HG02884 (cell line): ENCODE measurements around the gene ADRM1.

Experiments
- ATAC-seq: cut with Tn5 transposase; IDR thresholded peaks from one replicate; pipeline ENCODE4 v1.9.1; 2021; ENCODE audit warnings: mild to moderate bottlenecking, moderate library complexity; ENCODE audit not compliant: unreplicated experiment

The ADRM1 gene

DNA sequence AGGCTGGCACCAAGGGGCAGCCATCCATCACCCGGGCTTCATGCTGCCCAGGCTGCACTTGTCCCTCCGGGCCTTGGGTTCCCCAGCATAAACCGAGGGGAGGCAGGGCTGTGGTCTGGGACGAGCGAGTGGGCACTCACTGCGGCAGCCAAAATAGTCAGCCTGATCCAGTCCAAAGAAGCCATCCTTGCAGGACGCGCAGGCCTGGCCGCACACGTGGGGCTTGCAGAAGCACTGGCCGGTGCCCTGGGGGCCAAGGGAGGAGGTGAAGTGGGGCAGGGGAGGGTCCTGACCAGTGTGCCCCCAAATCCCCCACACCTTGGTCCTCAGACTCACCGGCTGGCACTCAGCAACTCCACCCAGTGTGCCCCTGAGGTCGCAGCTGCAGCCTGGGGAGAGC, 32.1 kb downstream of the ADRM1 start:
- ATAC-seq: no peak

DNA sequence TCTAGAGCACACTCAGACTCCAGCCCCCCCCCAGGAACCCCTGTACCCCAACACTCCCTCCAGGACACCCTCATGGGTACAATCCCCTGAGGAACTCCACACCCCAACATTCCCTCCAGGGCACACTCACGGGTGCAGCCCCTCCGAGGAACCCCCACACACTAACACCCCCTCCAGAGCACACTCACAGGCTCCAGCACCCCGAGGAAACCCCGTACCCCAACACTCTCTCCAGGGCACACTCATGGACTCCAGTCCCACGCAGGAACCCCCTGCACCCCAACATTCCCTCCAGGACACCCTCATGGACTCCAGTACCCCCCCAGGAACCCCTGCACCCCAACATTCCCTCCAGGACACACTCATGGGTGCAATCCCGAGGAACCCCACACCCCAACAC, 32.7 kb downstream of the ADRM1 start:
- ATAC-seq: no peak

DNA sequence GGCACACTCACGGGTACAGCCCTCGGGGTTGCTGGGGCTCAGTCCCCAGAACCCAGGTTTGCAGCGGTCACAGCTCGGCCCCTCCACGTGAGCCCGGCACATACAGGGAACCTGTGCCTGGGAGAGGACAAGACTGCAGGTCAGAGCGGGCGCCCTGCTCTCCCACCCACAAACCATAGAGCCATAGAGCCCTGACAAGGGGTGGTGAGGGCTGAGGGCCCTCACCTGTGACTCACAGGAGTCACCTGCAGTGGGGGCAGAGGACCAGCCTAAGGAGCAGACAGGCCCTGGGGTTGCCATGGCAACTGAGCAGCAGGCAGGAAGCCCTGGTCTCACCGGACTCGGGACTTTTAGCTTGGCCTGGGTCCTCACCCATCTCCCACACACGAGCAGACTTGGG, 33.5 kb downstream of the ADRM1 start:
- ATAC-seq: no peak

DNA sequence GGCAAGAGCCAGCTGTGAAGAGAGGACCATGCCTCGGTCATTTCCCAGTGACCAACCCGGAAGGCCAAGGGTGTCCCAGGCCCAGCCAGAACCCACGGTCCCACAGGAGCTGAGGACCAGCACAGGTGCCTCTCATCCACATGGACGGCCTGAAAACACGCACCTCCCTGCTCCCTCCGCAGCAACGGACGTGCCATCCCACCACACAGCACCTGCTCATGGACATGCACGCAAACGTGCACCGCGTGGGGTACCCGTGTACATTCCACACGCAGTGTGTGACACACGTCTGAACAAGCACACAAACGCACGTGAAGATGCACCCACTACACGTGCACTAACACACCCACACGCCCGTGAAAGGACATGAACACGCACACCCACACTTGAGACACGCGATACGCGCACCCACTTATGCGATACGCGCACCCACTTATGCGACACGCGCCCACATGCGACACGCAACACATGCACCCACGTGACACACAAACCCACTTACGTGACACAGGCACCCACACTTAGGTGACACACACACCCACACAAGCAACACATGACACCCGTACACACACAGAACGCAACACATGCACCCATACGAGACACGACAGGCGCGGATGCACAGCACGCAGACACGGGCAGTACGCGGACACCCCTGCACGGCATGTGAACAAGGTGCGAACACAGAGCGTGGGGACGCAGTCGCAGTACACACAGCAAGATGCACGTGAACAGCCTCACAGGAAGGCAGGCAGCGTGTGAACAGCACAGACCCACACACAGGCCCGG, 34.2 kb downstream of the ADRM1 start:
- no peak for ATAC-seq

DNA sequence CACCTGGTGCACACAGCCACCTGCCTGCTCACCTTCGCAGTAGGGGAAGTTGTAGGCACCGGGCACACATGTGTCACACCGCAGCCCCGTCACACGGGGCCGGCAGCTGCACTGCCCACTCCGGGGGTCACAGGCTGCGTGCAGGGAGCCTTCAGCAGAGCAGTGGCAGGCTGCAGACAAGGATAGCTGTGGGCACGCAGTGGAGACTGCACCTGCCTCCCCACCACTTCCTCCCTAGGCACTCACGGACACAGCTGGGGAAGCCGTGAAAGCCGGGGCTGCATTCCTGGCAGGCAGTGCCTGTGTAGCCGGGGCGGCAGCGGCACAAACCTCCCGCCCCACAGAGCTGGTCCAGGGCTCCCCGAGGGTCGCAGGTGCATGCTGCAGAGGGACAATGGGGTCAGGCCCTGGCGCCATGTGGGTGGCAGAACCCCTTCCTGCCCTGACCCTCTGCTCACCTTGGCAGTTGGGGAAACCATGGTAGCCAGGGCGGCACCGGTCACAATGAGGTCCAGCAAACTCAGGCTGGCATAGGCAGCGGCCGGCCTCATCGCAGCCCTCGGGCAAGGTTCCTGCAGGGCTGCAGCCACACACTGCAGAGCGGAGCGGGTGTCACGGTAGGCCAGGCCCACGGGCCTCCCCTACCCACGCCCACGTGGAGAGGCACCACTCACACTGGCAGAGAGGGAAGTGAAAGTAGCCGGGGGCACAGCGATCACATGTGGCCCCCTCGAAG, 34.9 kb downstream of the ADRM1 start:
- no peak for ATAC-seq

DNA sequence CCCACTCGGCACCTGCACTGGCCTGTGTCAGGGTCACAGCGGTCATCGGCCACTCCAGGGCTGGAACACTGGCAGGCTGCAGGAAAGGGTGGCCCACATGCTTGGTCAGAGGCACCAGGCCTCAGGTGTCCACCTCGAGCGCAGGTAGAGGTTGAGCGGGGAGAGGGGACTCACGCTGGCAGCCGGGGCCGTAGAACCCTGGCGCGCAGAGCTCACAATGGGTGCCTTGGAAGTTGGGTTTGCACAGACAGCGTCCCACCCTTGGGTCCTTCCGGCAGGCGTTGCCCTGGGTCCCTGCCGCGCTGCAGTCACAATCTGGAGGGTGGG, 35.5 kb downstream of the ADRM1 start:
- no peak for ATAC-seq

DNA sequence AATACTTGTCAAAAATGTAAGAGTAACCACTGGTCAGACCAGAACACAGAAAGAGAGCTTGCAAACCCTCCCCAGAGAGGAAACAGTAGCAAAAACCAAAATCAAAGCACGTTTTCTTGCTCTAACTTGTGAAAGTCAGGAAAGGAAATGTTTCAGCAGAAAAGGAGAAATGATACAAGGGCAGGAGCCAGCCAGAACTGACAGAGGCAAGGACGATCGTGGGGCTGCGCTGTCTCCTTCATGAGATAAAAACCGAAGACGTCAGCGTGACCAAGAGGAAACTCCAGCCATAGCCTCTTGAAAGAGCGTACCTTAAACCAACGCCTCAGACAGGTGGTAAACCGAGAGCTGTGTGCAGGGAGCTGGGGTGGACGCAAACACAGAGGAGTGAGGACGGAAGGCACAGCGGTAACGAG, 36.9 kb downstream of the ADRM1 start:
- peak; percentile 67 for ATAC-seq

DNA sequence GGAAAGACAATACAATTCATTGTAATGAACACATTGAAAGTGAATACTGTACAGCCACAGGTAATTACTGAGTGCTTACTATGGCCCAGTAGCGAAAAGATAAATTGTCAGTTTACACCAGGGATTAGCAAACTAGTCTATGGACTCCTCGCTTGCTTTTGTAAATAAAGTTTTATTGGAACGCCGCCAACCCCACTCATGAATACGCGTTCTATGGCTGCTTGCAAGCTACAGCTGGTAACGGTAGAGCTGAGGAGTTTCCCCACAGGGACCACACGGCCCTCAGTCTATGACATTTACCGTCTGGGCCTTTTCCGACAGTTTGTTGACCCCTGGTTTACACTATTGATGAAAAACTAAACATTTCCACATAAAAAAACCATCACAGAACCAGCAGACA, 40.1 kb downstream of the ADRM1 start:
- no peak for ATAC-seq

DNA sequence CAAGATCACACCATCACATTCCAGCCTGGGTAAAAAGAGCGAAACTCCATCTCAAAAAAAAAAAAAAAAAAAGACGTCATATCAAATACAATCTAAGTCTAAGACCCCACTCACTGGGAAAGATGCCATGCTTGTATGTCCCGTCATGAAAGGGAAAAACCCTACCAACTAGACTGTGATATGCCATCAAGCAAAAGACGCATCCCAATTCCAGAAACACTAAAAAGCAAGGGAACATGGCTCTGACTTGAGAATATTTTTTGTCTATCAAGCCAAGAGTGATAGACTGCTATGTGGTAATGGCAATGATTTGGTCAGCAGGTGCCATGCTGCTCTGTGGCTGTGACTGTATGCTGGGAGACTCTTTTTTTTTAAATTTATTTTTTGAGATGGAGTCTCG, 41.3 kb downstream of the ADRM1 start:
- ATAC-seq: no peak

DNA sequence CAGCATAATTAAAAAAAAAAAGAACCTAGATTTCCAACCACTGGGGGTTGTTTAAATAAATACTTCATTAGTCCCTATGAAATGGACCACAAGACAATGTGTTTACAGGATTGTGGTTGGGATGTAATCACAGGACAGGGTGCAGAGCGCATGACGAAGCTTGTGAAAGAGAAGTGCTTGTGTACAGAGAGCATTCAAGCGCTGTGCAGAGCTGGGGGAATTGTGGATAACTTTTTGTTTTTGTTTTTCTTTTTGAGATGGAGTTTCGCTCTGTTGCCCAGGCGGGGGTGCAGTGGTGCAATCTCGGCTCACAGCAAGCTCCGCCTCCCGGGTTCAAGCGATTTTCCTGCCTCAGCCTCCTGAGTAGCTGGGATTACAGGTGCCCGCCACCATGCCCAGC, 42.0 kb downstream of the ADRM1 start:
- ATAC-seq: no peak

DNA sequence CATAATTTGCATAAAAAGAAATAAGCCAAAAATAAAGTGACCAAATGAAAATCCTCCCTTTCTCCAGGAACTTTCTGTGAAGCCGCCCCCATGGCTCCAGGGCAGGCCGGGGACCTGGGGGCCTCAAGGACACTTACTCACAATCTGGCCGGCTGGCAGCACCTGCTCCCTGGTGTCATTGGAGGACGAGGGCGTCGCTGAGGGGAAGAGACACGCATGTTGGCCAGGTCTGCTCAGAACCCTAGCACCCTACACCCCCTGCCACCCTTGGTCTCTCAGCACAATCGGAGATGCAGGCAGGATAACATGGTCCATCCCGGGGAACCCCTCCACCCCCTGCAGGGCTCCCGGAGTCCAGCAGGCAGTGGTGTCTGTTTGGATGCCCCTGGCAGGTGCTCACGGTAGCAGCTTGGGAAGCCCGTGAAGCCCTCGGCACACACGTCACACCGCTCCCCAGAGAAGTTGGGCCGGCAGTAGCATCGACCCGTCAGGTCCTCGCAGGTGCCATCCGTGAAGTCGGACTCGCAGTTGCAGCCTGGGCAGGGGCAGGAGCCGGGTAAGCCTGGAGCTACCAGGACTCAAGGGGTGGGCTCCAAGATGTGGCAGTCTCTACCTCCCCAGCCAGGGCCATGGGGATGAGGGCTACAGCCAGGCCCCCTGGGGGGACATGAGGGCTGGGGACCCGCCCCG, 43.0 kb downstream of the ADRM1 start:
- no peak for ATAC-seq

DNA sequence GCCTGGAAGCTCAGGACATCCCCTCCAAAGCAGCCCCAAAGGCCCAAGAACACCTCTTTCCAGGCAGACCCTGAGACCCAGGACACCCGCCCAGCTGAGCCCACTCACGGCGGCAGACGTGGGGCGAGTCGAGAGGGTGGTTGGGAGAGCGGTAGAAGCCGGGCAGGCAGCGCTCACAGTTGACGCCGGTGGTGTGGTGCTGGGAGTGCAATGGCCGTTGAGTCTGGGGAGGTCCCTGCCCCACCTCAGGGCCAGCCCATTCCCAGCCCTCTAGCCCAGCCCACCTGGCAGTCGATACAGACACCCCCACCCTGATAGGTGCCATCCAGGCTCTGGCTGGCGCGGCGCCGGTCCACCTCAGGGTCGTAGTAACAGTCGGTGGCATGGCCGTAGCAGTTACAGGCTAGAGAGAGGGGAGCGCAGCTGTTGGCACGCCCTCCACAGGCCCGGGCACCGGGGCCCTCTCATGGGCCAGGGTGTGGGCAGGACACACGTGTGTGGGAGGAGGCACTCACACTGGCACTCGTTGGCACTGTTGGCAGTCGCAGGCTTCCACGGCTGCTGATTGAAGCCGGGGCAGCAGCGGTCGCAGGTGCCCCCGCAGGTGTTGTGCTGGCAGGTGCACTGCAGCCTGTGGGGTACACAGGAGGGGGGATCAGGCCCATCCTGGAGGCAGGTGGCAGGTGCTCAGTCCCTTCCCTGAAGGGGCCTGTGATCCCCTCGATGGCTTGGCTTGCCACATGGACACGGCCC, 43.8 kb downstream of the ADRM1 start:
- no peak for ATAC-seq

DNA sequence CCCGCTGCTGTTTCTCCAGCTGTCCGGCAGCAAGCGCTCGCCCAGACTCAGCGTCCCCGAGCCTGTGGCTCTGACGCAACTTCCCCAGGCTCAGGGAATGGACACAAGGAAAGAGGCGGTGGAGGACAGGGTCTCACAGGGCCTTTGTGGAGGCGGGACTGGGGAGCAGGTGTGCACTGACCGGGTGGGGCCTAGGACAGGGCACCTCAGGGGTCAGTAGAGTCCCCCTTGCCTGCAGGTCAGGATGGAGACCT, 44.3 kb downstream of the ADRM1 start:
- no peak for ATAC-seq

DNA sequence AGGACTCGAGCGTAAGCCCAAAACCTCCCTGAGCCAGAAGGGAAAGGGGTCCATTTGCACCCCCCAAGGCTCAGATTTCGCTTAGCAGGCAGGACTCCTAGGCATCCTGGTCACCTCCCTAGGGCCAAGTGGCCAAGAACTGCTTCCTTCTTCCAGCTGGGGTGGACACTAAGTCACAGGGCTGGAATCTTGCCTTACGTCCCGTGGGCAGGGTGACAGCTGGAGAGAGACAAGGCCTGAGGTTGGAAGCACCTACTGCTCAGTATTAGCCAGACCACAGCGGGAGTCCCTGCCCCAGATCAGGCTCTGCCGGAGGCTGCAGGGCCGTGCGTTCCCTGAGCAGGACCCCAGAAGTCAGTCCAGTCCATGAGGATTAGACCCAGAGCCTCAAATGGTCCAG, 44.6 kb downstream of the ADRM1 start:
- no peak for ATAC-seq

DNA sequence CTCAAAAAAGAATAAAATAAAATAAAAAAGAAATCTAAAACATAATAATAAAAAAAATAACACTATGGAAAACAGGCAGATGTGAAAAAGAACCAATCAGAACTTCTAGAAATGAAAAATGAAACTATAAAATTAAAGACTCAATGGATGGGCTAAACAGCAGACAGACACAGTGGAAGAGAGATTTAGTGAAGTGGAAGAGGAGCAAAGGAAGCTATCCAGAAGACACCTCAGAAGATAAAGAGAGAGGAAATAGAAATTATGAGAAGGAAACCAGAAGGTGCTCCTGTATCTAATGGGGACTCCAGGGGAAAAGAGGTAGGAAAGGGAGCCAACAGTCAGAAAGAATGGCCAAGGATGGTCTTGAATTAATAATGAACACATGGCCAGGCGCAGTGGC, 45.8 kb downstream of the ADRM1 start:
- ATAC-seq: no peak

DNA sequence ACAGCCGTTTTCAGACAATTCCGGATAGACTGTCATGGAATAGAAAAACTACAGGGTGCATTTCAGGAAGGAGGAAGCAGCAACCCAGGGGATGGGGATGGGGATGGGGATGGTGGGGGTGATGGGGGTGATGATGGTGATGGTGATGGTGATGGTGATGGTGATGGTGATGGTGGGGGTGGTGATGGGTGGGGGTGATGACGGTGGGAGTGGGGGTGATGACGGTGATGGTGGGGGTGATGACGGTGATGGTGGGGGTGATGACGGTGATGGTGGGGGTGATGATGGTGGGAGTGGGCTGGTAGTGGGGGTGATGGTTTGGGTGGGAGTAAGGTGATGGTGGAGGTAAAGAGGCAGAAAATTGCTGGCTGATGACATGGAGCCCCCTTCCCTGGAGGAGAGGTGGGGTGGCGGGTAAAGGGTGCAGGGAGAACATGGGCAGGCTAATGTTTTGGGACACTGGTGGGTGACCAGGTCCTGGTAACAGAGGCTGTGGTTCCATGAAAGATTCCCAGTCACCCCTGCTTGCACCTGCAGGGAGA, 46.8 kb downstream of the ADRM1 start:
- no peak for ATAC-seq

DNA sequence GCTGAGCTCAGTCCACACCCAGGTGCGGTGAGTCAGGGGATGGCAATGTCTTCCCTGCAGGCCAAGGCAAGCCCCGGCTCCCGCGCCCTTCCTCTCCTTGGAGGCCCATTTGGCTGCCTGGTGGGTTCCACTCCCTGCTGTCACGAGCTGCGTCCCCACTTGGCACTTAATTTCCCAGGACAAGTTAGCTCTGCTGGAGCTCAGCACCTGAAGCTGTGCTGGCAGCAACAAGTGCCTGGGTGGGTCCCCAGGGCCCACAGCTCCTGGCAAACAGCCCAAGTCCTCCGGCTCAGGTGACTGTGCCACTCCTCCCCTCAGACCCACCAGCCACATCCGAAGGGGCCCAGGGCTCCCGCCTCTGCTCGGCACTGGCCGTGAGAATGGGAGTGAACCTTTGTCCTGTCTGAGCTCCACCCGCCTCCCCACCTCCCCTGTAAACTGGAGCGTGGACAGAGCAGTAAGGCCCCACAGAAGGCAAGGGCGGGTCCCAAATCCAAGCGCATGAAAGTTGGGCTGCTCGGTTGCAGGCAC, 47.4 kb downstream of the ADRM1 start:
- no peak for ATAC-seq

DNA sequence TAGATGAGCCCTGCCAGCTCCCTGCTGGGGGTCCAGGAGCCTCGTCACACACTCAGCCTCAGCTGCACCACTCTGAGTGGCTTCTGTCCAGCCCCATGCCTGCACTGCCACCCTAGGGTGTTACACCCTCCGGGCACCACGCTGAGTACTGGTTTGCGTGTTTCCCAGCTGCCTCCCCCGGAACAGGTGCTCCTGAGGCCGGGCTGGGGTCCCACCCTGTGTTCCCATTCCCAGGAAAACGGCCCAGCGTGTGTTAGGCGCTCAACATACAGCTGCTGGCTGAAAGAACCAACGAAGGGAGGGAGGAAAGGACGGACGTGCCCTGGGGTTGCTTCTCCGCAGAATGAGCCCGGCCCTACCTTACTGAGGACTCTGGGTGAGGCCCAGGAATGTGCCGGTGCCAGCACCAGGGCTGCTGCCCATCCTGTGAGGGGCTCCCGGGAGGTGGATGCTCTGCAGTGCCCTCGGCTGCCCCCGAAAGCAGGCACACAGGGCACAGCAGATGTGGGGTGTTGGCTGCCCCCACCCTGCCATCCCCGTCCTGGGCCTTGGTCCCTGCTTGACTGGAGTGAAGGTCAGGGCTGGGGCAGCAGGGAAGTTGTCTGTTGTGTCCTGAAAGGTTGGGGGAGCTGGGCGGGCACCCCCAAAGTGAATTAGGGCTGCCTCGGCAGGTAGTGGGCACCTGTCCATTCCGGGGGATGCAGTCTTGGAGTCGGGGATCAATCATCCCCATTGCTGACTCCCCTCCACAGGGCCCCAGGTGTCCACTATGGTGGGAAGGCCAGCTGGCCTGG, 48.0 kb downstream of the ADRM1 start:
- ATAC-seq: no peak

DNA sequence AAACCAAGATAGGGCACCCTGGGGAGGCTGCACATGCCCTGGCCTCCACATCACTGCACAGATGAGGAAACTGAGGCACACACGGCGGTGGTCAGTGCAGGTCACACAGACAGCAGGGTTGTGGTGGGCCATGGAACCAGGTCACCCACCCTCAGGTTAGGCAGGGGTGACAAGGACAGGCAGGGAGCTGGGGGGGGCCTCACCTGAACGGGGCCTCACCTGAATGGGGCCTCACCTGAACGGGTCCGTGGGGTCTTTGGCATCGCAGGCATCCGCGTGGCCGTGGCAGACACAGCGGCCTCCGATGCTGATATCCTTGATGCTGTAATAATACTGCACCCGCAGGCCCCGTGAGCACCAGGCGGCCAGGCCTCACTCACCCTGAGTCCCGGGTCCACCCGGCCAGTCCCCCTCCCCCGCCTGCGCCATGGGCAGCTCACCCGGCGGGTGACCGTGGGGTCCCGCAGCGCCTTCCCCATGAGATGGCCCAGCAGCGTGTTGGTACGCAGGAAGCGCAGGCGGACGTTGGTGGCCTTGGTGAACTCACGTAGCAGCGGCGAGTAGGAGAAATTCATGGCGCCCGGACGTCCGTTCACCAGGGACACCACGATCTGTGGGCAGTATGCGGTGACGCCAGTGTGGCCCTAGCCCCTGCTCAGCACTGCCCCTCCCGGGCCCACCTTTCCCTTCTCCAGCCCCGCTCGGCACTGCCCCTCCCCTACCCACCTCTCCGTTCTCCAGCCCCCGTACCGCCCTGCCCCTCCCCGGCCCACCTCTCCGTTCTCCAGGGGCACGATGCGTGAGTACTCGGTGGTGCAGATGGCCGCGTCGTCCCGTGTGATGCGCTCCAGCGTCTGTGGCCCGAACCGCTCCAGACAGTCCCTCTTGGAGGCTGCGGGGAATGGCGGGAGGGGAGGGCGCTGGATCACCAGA, 48.9 kb downstream of the ADRM1 start:
- ATAC-seq: no peak
